ENCODE results near the gene BCL7A.

Gene BCL7A

DNA sequence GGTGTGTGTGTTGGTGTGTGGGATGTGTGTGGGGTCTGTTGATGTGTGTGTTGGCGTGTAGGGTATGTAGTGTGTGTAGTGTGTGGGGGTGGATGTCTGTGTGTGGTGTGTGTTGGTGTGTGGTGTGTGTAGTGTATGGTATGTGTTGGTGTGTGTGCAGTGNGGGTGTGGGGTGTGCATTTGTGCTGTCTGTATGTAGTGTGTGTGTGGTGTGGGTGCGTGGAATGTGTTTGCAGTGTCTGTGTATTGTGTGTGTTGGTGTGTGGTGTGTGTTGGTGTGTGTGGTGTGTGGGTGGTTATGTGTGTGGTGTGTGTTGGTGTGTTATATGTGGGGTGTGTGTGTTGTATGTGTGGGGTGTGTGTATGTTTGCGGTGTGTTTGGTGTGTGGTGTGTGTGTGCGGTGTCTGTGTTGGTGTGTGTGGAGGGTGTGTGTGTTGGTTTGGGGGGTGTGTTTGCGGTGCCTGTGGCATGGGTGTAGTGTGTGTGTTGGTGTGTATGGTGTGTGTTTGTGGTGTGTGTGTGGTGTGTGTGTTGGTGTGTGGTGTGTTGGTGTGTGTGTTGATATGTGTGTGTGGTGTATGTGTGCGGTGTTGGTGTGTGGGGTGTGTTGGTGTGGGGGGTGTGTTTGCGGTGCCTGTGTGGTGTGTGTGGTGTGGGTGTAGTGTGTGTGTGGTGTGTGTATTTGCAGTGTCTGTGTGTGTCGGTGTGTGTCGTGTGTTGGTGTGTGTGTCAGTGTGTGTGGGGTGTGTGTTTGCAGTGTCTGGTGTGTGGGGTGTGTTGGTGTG, 71.6 kb downstream of the BCL7A start:
- Histone ChIP-seq H3K36me3 (ENCODE audit: control insufficient read depth, insufficient read depth, low read length) (no peaks in the 10 kb centered on the region), H3K4me3 (ENCODE audit: low read length) (peak overlapping the region; percentile 22), H3K4me1 (ENCODE audit: control insufficient read depth, insufficient read depth, low read length) (peaks cover 89% of the 10 kb centered on the region), H3K27ac (ENCODE audit: low read depth, low read length) (peak overlapping the region; percentile 77), H3K27me3 (ENCODE audit: control insufficient read depth, insufficient read depth, low read length) (no peaks in the 10 kb centered on the region), H3K9ac (ENCODE audit: low read length) (no peak overlapping the region)

- Histone ChIP-seq H3K4me3 (ENCODE audit: low read length) (no peak overlapping the region), H3K9ac (ENCODE audit: low read length) (no peak overlapping the region), H3K4me1 (ENCODE audit: control insufficient read depth, insufficient read depth, low read length) (peaks cover 88% of the 10 kb centered on the region), H3K27ac (ENCODE audit: low read depth, low read length) (peak overlapping the region; percentile 77), H3K27me3 (ENCODE audit: control insufficient read depth, insufficient read depth, low read length) (no peaks in the 10 kb centered on the region), H3K36me3 (ENCODE audit: control insufficient read depth, insufficient read depth, low read length) (no peaks in the 10 kb centered on the region)
Measured at GRCh38 chr12:122094137-122094734, 72.6 kb downstream of the BCL7A start.

DNA sequence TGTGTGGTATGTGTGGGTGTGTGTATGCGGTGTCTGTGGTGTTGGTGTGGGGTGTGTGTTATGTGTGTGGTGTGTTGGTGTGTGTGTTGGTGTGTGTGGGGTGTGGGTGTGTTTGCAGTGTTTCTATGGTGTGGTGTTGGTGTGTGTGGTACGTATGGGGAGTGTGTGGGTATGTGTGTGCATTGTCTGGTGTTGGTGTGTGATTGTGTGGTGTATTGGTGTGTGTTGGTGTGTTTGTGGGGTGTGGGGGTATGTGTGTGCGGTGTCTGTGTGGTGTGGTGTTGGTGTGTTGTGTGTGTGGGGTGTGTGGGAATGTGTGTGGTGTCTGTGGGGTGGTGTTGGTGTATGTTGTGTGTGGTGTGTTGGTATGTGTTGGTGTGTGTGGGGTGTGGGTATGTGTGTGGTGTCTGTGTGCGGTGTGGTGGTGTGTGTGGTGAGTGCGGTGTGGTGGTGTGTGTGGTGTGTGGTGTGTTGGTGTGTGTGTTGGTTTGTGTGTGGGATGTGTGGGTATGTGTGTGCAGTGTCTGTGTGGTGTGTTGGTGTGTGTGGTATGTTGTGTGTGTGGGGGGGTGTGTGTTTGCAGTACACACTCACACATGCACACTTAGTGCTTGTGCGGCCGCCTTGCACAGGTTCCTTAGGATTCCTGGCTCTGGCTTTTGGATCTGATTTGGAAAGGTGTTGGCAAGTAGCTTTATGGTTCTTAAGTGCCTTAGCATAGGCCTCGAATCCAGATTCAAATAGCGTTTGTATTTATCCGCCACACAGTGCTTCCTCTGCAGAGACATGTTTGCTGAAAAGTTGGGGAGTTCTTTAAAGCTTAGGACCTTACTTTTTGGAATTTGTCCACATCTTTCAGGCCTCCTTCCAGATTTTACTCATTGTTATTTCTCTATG, 73.3 kb downstream of the BCL7A start:
- no peaks in the 10 kb centered on the region for H3K27me3 ChIP-seq (ENCODE audit: control insufficient read depth, insufficient read depth, low read length)
- peak overlapping the region; percentile 13 for H3K4me3 ChIP-seq (ENCODE audit: low read length)
- H3K27ac ChIP-seq (ENCODE audit: low read depth, low read length) = peak overlapping the region; percentile 77
- H3K9ac ChIP-seq (ENCODE audit: low read length) = no peak overlapping the region
- no peaks in the 10 kb centered on the region for H3K36me3 ChIP-seq (ENCODE audit: control insufficient read depth, insufficient read depth, low read length)
- H3K4me1 ChIP-seq (ENCODE audit: control insufficient read depth, insufficient read depth, low read length) = peaks cover 87% of the 10 kb centered on the region

GRCh38 chr12:122096014-122096413, 74.3 kb downstream of the BCL7A start:
- Histone ChIP-seq H3K27ac (ENCODE audit: low read depth, low read length) (peak overlapping the region; percentile 54), H3K9ac (ENCODE audit: low read length) (no peak overlapping the region), H3K4me1 (ENCODE audit: control insufficient read depth, insufficient read depth, low read length) (peaks cover 80% of the 10 kb centered on the region), H3K4me3 (ENCODE audit: low read length) (no peak overlapping the region), H3K27me3 (ENCODE audit: control insufficient read depth, insufficient read depth, low read length) (no peaks in the 10 kb centered on the region), H3K36me3 (ENCODE audit: control insufficient read depth, insufficient read depth, low read length) (no peaks in the 10 kb centered on the region)

- Histone ChIP-seq H3K27me3 (ENCODE audit: control insufficient read depth, insufficient read depth, low read length) (no peaks in the 10 kb centered on the region), H3K27ac (ENCODE audit: low read depth, low read length) (peak overlapping the region; percentile 54), H3K9ac (ENCODE audit: low read length) (no peak overlapping the region), H3K4me3 (ENCODE audit: low read length) (no peak overlapping the region), H3K36me3 (ENCODE audit: control insufficient read depth, insufficient read depth, low read length) (no peaks in the 10 kb centered on the region), H3K4me1 (ENCODE audit: control insufficient read depth, insufficient read depth, low read length) (peaks cover 74% of the 10 kb centered on the region)
Measured at GRCh38 chr12:122096591-122097149, 75.0 kb downstream of the BCL7A start.

GRCh38 chr12:122097584-122097926, 75.9 kb downstream of the BCL7A start:
- H3K36me3 ChIP-seq (ENCODE audit: control insufficient read depth, insufficient read depth, low read length) = no peaks in the 10 kb centered on the region
- H3K9ac ChIP-seq (ENCODE audit: low read length) = no peak overlapping the region
- peak overlapping the region; percentile 82 for H3K27ac ChIP-seq (ENCODE audit: low read depth, low read length)
- peak overlapping the region; percentile 25 for H3K4me3 ChIP-seq (ENCODE audit: low read length)
- peaks cover 65% of the 10 kb centered on the region for H3K4me1 ChIP-seq (ENCODE audit: control insufficient read depth, insufficient read depth, low read length)
- H3K27me3 ChIP-seq (ENCODE audit: control insufficient read depth, insufficient read depth, low read length) = no peaks in the 10 kb centered on the region

DNA sequence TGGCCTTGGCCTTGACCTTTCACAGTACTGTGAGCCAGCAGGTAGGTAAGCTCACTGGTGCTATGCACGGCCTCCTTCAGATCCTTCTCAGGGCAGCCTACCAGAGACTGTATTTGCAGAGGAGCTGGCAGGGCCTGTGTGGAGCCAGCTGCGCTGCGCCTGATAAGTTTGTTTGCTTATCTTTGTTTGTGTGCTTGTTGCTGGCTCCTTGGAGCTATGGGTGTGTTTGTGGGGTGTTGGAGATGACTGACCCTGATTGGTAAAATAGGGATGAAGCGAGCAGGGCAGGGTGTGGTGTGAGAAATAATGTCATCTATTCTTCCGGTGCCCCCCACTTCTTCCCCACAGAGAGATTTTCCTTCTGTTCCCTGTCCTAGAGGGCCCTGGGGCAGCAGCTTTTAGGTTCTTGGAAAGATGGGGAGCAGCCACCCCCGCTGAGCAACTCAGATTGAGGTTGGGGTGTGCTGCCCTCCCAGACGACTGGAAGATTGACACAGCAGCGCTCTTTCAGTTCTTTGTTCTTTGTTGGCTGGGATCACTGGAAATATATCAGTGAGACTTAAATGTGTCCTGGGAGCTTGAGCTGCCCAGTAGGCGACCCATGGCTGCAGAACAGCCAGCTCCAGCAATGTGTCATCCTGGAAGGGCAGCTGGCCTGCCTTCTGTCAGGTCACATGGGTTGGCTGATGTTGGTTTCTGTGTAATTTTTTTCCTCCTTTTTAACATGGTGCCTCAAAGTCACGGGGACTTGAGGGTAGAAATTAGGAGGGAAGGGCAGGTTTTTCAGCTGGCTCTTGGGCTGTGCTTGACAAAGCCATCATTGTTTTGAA, 76.5 kb downstream of the BCL7A start:
- H3K27ac ChIP-seq (ENCODE audit: low read depth, low read length) = peak overlapping the region; percentile 82
- peaks cover 2% of the 10 kb centered on the region for H3K36me3 ChIP-seq (ENCODE audit: control insufficient read depth, insufficient read depth, low read length)
- H3K4me3 ChIP-seq (ENCODE audit: low read length) = peak overlapping the region; percentile 25
- no peaks in the 10 kb centered on the region for H3K27me3 ChIP-seq (ENCODE audit: control insufficient read depth, insufficient read depth, low read length)
- H3K9ac ChIP-seq (ENCODE audit: low read length) = no peak overlapping the region
- peaks cover 59% of the 10 kb centered on the region for H3K4me1 ChIP-seq (ENCODE audit: control insufficient read depth, insufficient read depth, low read length)

DNA sequence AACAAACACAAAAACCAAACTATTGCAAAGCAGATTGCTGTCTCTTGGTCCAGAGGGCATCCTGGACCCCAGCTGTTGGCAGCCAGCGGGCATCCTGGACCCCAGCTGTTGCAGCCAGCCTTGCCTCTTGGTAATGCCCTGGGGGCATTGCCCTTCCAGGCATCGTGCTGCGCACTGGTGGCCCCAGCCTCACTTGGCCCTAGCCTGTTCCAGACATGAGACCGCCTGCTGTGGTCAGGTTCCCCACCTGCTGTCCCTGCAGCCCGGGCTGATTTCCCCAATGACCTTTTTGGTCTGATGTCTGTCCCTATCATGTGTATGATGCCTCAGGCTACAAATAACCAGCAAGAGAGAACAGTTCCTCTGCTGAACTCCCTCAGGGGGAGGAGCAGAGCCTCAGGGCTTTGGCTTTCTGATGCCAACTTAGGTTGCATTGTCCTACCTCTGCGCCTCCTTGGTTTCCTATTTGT, 77.6 kb downstream of the BCL7A start:
- no peaks in the 10 kb centered on the region for H3K27me3 ChIP-seq (ENCODE audit: control insufficient read depth, insufficient read depth, low read length)
- H3K4me3 ChIP-seq (ENCODE audit: low read length) = no peak overlapping the region
- peaks cover 53% of the 10 kb centered on the region for H3K4me1 ChIP-seq (ENCODE audit: control insufficient read depth, insufficient read depth, low read length)
- H3K36me3 ChIP-seq (ENCODE audit: control insufficient read depth, insufficient read depth, low read length) = peaks cover 2% of the 10 kb centered on the region
- H3K27ac ChIP-seq (ENCODE audit: low read depth, low read length) = peak overlapping the region; percentile 82
- H3K9ac ChIP-seq (ENCODE audit: low read length) = no peak overlapping the region

GRCh38 chr12:122099856-122100255, 78.2 kb downstream of the BCL7A start:
- H3K4me1 ChIP-seq (ENCODE audit: control insufficient read depth, insufficient read depth, low read length) = peaks cover 50% of the 10 kb centered on the region
- peak overlapping the region; percentile 82 for H3K27ac ChIP-seq (ENCODE audit: low read depth, low read length)
- no peak overlapping the region for H3K4me3 ChIP-seq (ENCODE audit: low read length)
- no peak overlapping the region for H3K9ac ChIP-seq (ENCODE audit: low read length)
- H3K27me3 ChIP-seq (ENCODE audit: control insufficient read depth, insufficient read depth, low read length) = no peaks in the 10 kb centered on the region
- peaks cover 2% of the 10 kb centered on the region for H3K36me3 ChIP-seq (ENCODE audit: control insufficient read depth, insufficient read depth, low read length)

DNA sequence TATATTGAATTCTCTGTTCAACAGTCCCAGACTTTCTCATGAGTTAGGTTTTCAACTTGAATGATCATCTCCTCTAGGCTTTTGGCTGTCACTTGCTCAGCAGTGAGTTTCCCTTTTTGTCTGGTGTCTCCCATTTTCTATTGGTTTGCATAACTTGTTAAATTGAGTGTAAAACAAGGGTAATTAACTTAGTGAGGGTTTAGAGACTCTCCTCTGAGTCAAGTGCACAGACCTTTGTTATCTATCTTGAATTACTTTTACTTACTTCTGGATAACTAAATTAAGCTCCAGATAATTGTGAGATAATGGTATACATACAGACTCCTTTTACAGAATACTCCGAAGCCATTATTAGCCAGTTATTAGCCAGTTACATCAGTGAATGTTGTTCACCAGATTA, 78.9 kb downstream of the BCL7A start:
- no peak overlapping the region for H3K27ac ChIP-seq (ENCODE audit: low read depth, low read length)
- peaks cover 53% of the 10 kb centered on the region for H3K4me1 ChIP-seq (ENCODE audit: control insufficient read depth, insufficient read depth, low read length)

DNA sequence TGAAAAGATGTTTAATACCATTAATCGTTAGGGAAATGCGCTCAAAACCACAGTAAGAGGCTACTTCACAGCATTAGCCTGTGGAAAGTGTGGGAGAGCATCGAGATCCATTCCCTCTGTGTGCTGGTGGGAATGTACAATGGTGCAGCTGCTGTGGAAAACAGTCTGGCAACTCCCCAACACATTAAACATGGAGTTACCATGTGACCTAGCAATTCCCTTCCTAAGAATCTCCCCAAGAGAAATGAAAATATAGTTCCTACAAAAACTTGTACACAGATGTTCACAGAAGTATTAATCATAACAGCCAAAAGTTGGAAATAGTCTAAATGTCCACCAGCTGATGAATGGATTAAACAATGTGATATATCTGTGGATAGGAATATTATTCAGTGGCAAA, 80.6 kb downstream of the BCL7A start:
- Histone ChIP-seq H3K4me1 (ENCODE audit: control insufficient read depth, insufficient read depth, low read length) (peaks cover 55% of the 10 kb centered on the region), H3K27ac (ENCODE audit: low read depth, low read length) (no peak overlapping the region), H3K9ac (ENCODE audit: low read length) (no peak overlapping the region), H3K27me3 (ENCODE audit: control insufficient read depth, insufficient read depth, low read length) (no peaks in the 10 kb centered on the region), H3K36me3 (ENCODE audit: control insufficient read depth, insufficient read depth, low read length) (peaks cover 2% of the 10 kb centered on the region), H3K4me3 (ENCODE audit: low read length) (no peak overlapping the region)

More for the DNA sequence above, 78.9 kb downstream of the BCL7A start:
- Histone ChIP-seq H3K27me3 (ENCODE audit: control insufficient read depth, insufficient read depth, low read length) (no peaks in the 10 kb centered on the region), H3K4me3 (ENCODE audit: low read length) (no peak overlapping the region), H3K36me3 (ENCODE audit: control insufficient read depth, insufficient read depth, low read length) (peaks cover 2% of the 10 kb centered on the region), H3K9ac (ENCODE audit: low read length) (no peak overlapping the region)

Data from rectal smooth muscle tissue (tissue), 1 donor.